HCT116 (cell line): ENCODE data around the gene RPE65. TPM values are rescaled to one million over a fixed set of nuclear protein-coding genes. Genes with fewer than 3 reads are reported as not detected.
"Not testable (repeated sequence)": the region's sequence is repeated elsewhere in the genome, so short reads cannot be mapped to it uniquely, and the experiment has no call there.

Experiments
- ATAC-seq: fragments of 200-7000 bp; cut with Tn5 transposase; 2 replicates; pipeline ENCODE4 v1.9.1; 2020; ENCODE audit warnings: mild to moderate bottlenecking, moderate library complexity
- BruUV-seq: library from RNA; stranded (reverse); fragments of 400-500 nt; replicated peaks from 2 replicates; lab custom pipeline; 2021; lab: Mats Ljungman, UMichigan
- CTCF ChIA-PET: fragments of 300-600 bp; sonication (Branson Sonifier 250); formaldehyde crosslinking; loops from one replicate; lab custom pipeline; 2021; ENCODE audit warnings: antibody characterized with exemption; lab: Charles Lee
- POLR2A ChIA-PET: fragments of 300-600, 350-600 bp; sonication (Branson Sonifier 250); formaldehyde crosslinking; loops from one replicate; lab custom pipeline; 2021; ENCODE audit warnings: antibody characterized with exemption; lab: Charles Lee
- RAD21 ChIA-PET, 2 experiments: fragments of 300-600 bp; sonication (Branson Sonifier 250); formaldehyde crosslinking; loops; one replicate each; lab custom pipeline; 2023; ENCODE audit warnings: low total read pairs in 2 of 2; ENCODE audit not compliant: uncharacterized antibody in 2 of 2, unreplicated experiment in 2 of 2, low non-redundant PET in 1 of 2; lab: Charles Lee
- DNase-seq: peaks from one replicate; pipeline ENCODE4 v3.0.0-alpha.2; 2010; ENCODE audit warnings: low read depth, low spot score
- H2AFZ ChIP-seq: fragments of 200-600 bp; shearing (Covaris generic), sonication (generic); 2 replicates; pipeline ENCODE4 v1.6.1; 2017; ENCODE audit warnings: low read depth, mixed run types, mixed read lengths, antibody characterized with exemption, low read length; ENCODE audit not compliant: poor library complexity, severe bottlenecking
- H3K27ac ChIP-seq: 2 replicates; pipeline ENCODE4 v1.5.1; 2012; ENCODE audit warnings: low read depth, low read length
- H3K27me3 ChIP-seq: fragments of 200-600 bp; sonication (generic); 2 replicates; pipeline ENCODE4 v1.6.1; 2016; ENCODE audit warnings: mixed run types, low read length, mixed read lengths; ENCODE audit not compliant: insufficient read depth
- H3K36me3 ChIP-seq, 2 experiments: fragments of 200-500 bp in 1 of 2; fragments of 200-600 bp in 1 of 2; sonication (Bioruptor generic) in 1 of 2; sonication (generic) in 1 of 2; 2 replicates each; pipeline versions ENCODE4 v1.5.1 to v1.6.1; 2014 to 2016; ENCODE audit warnings: low read length in 2 of 2, inconsistent platforms in 1 of 2, mixed read lengths in 1 of 2, mixed run types in 1 of 2; ENCODE audit not compliant: insufficient read depth in 2 of 2, control insufficient read depth in 1 of 2
- H3K4me1 ChIP-seq, 2 experiments: fragments of 200-600 bp in 1 of 2; sonication (generic) in 1 of 2; 2 replicates each; pipeline versions ENCODE4 v1.5.1 to v1.6.1; 2012 to 2017; ENCODE audit warnings: low read length in 2 of 2, inconsistent platforms in 1 of 2, mild to moderate bottlenecking in 1 of 2, mixed read lengths in 1 of 2, mixed run types in 1 of 2, moderate library complexity in 1 of 2; ENCODE audit not compliant: insufficient read depth in 2 of 2, control insufficient read depth in 1 of 2
- H3K4me2 ChIP-seq: fragments of 200-600 bp; sonication (generic); 2 replicates; pipeline ENCODE4 v1.6.1; 2017; ENCODE audit warnings: mixed run types, low read length, mixed read lengths
- H3K4me3 ChIP-seq, 2 experiments: fragments of 200-600 bp in 1 of 2; sonication (generic) in 1 of 2; replicated peaks in 1 of 2; 2 replicates each; pipeline ENCODE4 v1.5.1; 2011 to 2016; ENCODE audit warnings: low read length in 2 of 2, control low read depth in 1 of 2, low read depth in 1 of 2, mild to moderate bottlenecking in 1 of 2, mixed read lengths in 1 of 2, mixed run types in 1 of 2
- H3K79me2 ChIP-seq: fragments of 200-600 bp; sonication (generic); 2 replicates; pipeline ENCODE4 v1.6.1; 2017; ENCODE audit warnings: mild to moderate bottlenecking, mixed run types, low read length, moderate library complexity, mixed read lengths; ENCODE audit not compliant: insufficient read depth
- H3K9ac ChIP-seq: fragments of 200-600 bp; sonication (generic); 2 replicates; pipeline ENCODE4 v1.6.1; 2016; ENCODE audit warnings: low read length, mixed read lengths
- H3K9me2 ChIP-seq: fragments of 200-600 bp; sonication (generic), shearing (Covaris generic); 2 replicates; pipeline ENCODE4 v1.6.1; 2017; ENCODE audit warnings: mixed run types, mild to moderate bottlenecking, moderate library complexity; ENCODE audit not compliant: insufficient read depth
- H3K9me3 ChIP-seq, 2 experiments: fragments of 200-500 bp in 1 of 2; fragments of 200-600 bp in 1 of 2; sonication (Bioruptor generic) in 1 of 2; sonication (generic) in 1 of 2; 2 replicates each; pipeline ENCODE4 v1.6.1; 2014 to 2017; ENCODE audit warnings: low read length in 2 of 2, mixed read lengths in 2 of 2, inconsistent platforms in 1 of 2, low read depth in 1 of 2, mild to moderate bottlenecking in 1 of 2, mixed run types in 1 of 2, moderate library complexity in 1 of 2; ENCODE audit not compliant: control insufficient read depth in 1 of 2, insufficient read depth in 1 of 2
- H4K20me1 ChIP-seq: fragments of 200-600 bp; sonication (generic), shearing (Covaris generic); 2 replicates; pipeline ENCODE4 v1.6.1; 2017; ENCODE audit warnings: mixed run types, mild to moderate bottlenecking, moderate library complexity; ENCODE audit not compliant: insufficient read depth
- ELF1 ChIP-seq: IDR thresholded peaks from 2 replicates; pipeline ENCODE4 v1.6.1; 2012; ENCODE audit warnings: low read depth, borderline replicate concordance
- FOSL1 ChIP-seq: IDR thresholded peaks from 2 replicates; pipeline ENCODE4 v1.6.1; 2012; ENCODE audit warnings: low read depth
- POLR2A ChIP-seq: IDR thresholded peaks from 2 replicates; pipeline ENCODE4 v1.7.0; 2011; ENCODE audit warnings: borderline replicate concordance; ENCODE audit not compliant: insufficient read depth, insufficient read length; ENCODE audit errors: extremely low read depth
- POLR2AphosphoS5 ChIP-seq: IDR thresholded peaks from 2 replicates; pipeline ENCODE4 v1.6.1; 2011; ENCODE audit warnings: mild to moderate bottlenecking, low read depth, low read length, moderate library complexity
- SP1 ChIP-seq: IDR thresholded peaks from 2 replicates; pipeline ENCODE4 v1.6.1; 2012; ENCODE audit warnings: low read depth
- YY1 ChIP-seq: IDR thresholded peaks from 2 replicates; pipeline ENCODE4 v1.6.1; 2011; ENCODE audit warnings: low read length, low read depth, moderate library complexity, mild to moderate bottlenecking; ENCODE audit not compliant: insufficient replicate concordance; ENCODE audit errors: extremely low read depth
- intact Hi-C: fragments of 100-400 bp; cut with micrococcal nuclease; formaldehyde crosslinking; loops from 2 replicates; pipeline ENCODE4 v1.10.0; 2022
- total RNA-seq: library from RNA; stranded (reverse); gene quantifications from one replicate; pipeline ENCODE4 v1.2.1, GENCODE V29; 2021; ENCODE audit not compliant: unreplicated experiment
- TF ChIP-seq, protein P1 (sequence below): IDR thresholded peaks from 2 replicates; pipeline ENCODE4 v1.6.1; 2012

Gene RPE65
- total RNA-seq, 1 experiment from 2014 or later = not detected

DNA sequence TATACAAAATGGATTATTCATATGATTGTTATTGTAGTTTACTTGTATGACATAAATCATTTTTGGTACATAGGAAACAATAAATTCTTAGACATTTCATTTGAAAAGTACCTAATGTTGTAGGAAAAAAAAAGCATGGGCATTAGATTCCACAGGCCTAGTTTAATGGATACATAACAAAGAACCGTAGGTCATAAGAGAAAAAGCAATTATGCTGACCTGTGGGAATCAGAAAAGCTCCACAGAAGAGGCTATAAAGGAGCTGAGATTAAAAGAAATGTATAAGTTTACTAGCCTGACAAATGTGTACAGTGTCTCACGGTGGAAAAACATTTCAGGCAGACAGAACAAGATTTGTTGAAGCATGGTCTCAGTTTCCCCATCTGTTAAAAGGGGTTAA, 43.4 kb upstream of the RPE65 start:
- ATAC-seq (no peak), DNase-seq (no peak)
- H3K36me3 ChIP-seq = peaks cover 13 to 23% of the 10 kb centered on the region in 2 experiments
- no peaks in the 10 kb centered on the region for H4K20me1 ChIP-seq
- H2AFZ ChIP-seq = no peak overlapping the region
- no peak overlapping the region for H3K4me3 ChIP-seq
- no peaks in the 10 kb centered on the region for H3K27me3 ChIP-seq
- H3K27ac ChIP-seq = no peak overlapping the region
- H3K9me2 ChIP-seq = no peaks in the 10 kb centered on the region
- no TSS peak for BruUV-seq
- RAD21 ChIA-PET = no interaction called here
- intact Hi-C loops = no loop called here
- CTCF ChIA-PET = no interaction called here
- POLR2A ChIA-PET = no interaction called here
- H3K9me3 ChIP-seq = no peaks in the 10 kb centered on the region
- H3K79me2 ChIP-seq = peaks cover 83% of the 10 kb centered on the region
- H3K9ac ChIP-seq = no peak overlapping the region
- H3K4me1 ChIP-seq = peaks cover 7 to 17% of the 10 kb centered on the region in 2 experiments; a peak in 3 of 4 replicates
- H3K4me2 ChIP-seq = no peak overlapping the region
- TF ChIP-seq, protein P1, sequence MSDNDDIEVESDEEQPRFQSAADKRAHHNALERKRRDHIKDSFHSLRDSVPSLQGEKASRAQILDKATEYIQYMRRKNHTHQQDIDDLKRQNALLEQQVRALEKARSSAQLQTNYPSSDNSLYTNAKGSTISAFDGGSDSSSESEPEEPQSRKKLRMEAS = no peak
- TF ChIP-seq ELF1 (no peak), POLR2A (no peak), YY1 (no peak), SP1 (no peak), FOSL1 (no peak), POLR2AphosphoS5 (no peak)

DNA sequence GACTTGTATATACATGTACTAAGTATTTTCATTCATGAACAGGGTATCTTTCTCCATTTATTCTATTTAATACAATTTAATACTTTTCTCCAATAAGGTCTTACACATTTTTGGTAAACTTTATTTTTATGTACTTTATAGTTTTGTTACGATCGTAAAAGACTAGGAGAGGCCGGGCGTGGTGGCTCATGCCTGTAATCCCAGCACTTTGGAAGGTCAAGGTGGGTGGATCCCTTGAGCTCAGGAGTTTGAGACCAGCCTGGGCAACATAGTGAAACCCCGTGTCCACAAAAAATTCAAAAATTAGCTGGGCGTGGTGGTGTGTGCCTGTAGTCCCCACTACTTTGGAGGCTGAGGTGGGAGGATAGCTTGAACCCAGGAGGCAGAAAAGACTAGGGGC, 42.5 kb upstream of the RPE65 start:
- H3K4me1 ChIP-seq, ATAC-seq, H3K9ac ChIP-seq, H4K20me1 ChIP-seq, H3K4me2 ChIP-seq, H3K4me3 ChIP-seq, DNase-seq, H3K27me3 ChIP-seq, RAD21 ChIA-PET, intact Hi-C loops, CTCF ChIA-PET, POLR2A ChIA-PET, H3K9me3 ChIP-seq, H3K9me2 ChIP-seq, H2AFZ ChIP-seq, BruUV-seq, H3K27ac ChIP-seq: not testable (repeated sequence)
- Histone ChIP-seq H3K79me2 (peaks cover 91% of the 10 kb centered on the region), H3K36me3 (peaks cover 21 to 31% of the 10 kb centered on the region in 2 experiments)
